Middle frontal gyrus (tissue), 1 donor: ENCODE measurements around the gene SMAD4.
A peak's percentile ranks its signal among the peaks of the same experiment; 100 is the strongest.

Experiments
- DNase-seq: peaks from one replicate; pipeline ENCODE4 v3.0.0-alpha.2; 2015; ENCODE audit warnings: low spot score; ENCODE audit errors: extremely low spot score

Gene SMAD4

GRCh38 chr18:51021226-51021965, 8.6 kb upstream of the SMAD4 start:
- DNase-seq, result no peak

GRCh38 chr18:51025512-51025911, 4.5 kb upstream of the SMAD4 start:
- no peak for DNase-seq

- no peak for DNase-seq
Observed at GRCh38 chr18:51028201-51028805, 1.7 kb upstream of the SMAD4 start.

GRCh38 chr18:51029378-51029693, 677 bp upstream of the SMAD4 start:
- DNase-seq, result no peak

DNA sequence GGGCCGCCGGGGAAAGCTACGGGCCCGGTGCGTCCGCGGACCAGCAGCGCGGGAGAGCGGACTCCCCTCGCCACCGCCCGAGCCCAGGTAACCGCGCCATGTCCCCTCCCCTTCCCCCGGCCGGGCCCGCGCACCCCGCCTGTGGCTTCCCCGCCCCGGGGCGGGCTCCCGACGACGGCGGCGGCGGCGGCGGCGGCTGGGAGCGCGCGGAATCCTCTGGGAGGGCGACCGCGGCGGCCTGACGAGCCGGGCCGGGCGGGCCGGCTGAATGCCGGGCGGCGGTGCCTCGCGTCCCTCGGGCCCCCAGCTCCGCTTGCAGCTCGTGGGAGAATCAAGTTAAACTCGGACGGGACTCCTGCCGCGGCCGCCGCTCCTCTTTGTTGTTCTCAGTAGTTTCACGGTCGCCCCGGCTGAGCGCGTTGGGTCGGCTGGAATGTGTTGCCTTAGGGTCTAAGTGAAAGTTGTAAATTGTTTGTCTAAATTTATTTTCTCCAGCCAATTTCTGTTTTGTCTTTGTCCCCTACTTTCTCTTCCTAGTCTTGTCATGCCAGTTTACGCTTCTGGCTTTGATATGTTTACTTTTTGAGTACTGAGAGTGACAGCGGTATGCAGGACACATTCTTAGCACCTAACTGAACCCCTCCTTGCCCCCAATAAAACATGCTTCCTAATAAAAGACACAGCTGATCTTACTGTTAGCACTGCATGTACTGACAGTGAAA, 685 bp downstream of the SMAD4 start:
- peak; percentile 32 for DNase-seq

- DNase-seq, result no peak
Observed at GRCh38 chr18:51032193-51032592, 2.2 kb downstream of the SMAD4 start.

DNA sequence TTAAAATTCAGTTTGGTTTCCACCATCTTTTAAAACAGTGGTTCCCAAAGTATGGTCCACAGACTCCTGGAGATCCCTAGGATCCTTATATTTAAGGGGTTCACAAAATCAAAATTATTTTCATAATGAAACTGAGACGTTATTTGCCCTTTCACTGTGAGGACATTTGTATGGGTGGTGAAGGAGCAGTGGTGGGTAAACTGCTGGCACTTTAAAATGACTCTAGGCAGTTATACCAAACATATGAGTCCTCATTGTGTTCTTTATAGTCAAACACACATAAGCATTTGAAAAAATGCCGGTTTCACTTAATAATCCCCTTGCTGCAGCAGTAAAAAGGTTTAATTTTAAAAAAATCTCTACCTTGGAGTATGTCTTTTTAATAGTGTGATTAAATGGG, 7.2 kb downstream of the SMAD4 start:
- no peak for DNase-seq

DNA sequence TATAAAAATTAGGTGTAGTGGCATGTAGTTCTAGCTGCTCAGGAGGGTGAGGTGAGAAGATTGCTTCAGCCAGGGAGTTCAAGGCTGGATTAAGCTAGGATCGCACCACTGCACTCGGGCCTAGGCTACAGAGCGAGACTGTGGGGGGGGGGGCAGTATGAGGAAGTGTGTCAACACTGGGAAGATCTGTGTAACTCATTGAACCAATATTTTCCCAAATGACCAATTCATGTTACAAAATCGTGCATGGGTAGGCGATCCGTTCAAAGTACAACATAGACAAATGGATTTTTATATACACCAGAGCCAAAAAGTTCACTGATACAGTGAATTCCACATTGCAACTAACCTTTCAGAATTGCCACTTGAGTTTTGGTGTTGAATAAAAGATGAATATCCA, 8.1 kb downstream of the SMAD4 start:
- no peak for DNase-seq

- DNase-seq, result no peak
Observed at GRCh38 chr18:51039138-51040112, 9.4 kb downstream of the SMAD4 start.

DNA sequence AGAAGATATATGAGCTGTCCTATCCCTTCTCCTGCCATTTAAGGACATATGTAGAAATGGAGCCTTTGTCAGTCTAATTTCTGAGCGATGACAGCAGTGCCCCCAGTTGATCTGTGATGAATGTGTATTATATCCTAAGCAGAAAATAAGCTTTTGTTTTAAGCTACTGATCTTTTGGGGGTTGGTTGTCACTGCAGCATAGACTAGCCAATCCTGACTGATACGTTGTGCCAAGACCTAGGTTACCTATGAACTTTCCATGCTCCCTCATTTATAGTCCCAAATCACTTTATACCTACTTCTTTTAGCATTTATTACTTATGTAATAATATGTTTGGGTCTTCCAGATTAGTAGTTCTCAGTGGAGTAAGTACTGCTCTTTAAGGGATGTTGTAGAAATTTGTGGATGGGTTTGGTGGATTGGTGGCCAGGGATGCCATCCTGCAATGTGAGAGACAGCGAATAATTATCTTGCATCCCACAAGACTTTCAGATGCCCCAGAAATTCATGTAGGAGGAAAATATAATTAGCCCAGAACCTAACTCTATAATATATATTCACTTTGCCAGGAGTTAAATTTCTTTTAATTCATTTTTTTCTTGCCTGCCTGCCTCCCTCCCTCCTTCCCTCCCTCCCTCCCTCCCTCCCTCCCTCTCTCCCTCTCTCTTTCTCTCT, 11.8 kb downstream of the SMAD4 start:
- DNase-seq, result no peak

DNA sequence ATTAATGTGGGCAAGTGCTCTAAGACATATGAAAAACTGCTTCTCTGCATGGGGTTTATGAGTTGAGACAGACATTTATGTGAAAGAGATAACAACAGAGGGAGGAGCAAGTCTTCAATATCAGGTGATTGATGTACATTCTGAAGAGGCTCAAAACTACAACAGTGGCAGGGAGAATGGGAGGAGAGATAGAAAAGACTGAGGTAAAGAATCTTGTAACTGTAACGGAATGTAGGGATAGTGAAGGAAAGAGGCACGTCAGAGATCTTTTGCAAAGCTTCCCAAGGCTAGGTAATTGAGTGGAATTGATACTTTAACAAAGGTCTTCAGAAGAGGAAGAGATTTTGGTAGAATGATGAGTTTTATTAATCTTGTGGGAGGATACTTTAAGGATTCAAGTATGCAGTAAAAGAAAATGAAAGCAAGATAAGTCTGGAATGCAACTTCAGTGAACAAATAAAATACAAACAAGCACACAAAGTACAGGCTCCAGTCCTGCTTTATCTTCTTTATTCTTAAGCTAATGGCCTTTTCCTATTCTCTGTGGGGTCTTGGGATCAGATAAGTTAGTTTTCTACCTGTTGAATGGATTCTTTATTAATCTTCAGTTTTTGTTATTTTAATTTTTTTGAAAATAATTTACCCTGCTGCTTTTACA, 15.0 kb downstream of the SMAD4 start:
- no peak for DNase-seq

DNA sequence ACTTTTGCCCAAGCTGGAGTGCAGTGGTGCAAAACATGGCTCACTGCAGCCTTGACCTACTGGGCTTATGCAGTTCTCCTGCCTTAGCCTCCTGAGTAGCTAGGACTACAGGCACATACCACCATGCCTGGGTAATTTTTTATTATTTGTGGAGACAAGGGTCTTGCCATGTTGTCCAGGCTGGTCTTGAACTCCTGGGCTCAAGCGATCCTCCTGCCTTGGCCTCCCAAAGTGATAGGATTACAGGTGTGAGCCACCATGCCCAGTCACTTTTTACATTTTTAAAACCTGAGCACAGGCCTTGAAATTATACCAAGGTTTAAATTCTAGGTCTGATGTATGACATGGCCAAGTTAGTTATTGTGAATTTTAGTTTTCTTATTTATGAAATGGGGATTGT, 18.2 kb downstream of the SMAD4 start:
- DNase-seq, result no peak

- DNase-seq, result no peak
Observed at GRCh38 chr18:51049137-51049536, 19.1 kb downstream of the SMAD4 start.

DNA sequence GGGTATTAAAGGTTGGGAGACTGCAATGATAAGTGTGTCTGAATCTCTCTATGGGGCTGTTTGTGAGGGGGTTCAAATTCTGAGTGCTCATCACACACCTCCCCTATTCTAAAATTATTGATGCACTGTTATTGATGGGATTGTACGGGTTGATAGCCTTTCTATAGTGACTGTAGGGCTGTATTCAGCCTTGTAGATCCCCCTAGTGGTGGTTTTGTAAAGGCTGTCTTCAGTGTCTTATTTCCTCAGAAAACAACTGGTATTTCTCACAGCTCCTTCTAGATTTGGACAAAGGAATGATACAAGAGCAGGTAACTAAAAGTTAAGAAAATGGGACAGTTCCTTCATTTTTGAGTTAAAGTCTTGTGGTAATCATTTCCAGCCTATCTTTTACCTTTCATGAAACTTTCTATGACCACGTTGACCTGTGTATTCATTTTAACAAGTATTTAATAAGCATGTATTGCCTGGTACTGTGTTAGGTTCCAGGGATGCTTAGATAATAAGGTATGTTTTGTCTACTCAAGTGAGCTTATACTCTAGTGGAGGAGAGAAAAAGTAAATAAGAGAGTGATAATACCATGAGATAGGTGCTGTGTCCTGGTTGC, 21.2 kb downstream of the SMAD4 start:
- peak; percentile 20 for DNase-seq

DNA sequence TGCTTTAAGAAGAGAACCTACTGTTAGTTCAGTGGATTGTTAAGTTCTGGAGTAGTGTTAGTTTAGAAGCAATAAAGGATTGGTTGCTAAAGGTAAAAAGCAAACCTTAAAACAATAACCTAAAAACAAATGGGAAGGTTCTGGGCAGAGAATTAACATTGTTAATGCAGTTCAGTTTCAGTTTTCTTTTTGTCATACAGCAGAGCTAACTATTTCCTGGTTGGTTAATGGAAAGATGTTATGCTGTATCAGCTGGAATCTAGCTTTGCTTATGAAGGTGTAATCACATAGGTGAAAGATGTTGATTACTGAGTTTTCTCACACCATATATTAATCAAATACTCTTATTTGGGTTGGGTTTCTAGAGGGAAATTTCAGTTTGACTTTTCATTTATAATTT, 23.8 kb downstream of the SMAD4 start:
- DNase-seq, result no peak

- no peak for DNase-seq
Observed at GRCh38 chr18:51054764-51055163, 24.8 kb downstream of the SMAD4 start.

DNA sequence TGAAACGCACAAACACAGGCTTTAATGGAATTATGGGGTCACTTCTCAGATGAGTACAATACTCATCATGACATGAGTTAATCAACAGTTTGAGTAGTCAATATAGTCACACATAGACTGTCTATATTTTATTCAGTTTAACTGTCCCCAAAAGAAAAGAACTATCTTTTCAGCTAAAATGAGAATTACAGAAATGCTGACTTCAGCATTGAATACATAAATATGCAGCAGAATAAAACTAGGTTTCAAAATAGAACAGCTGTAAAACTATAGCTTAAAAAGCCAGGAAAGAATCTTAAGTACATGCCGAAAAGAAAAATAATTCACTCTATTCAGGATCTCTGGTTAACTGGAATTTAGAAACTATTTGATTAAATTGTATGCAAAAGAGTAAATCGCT, 30.0 kb downstream of the SMAD4 start:
- no peak for DNase-seq

GRCh38 chr18:51064256-51064655, 34.2 kb downstream of the SMAD4 start:
- DNase-seq, result no peak

GRCh38 chr18:51066273-51066672, 36.3 kb downstream of the SMAD4 start:
- no peak for DNase-seq

- DNase-seq, result no peak
Observed at GRCh38 chr18:51068105-51068504, 38.1 kb downstream of the SMAD4 start.
